HG02885 (cell line): ENCODE measurements around the gene TXNIP.
"Not testable (repeated sequence)": the region's sequence is repeated elsewhere in the genome, so short reads cannot be mapped to it uniquely, and the experiment has no call there.

Source experiments
- ATAC-seq: cut with Tn5 transposase; IDR thresholded peaks from one replicate; pipeline ENCODE4 v1.9.1; 2021; ENCODE audit warnings: mild to moderate bottlenecking; ENCODE audit not compliant: unreplicated experiment, poor library complexity

The TXNIP gene, protein sequence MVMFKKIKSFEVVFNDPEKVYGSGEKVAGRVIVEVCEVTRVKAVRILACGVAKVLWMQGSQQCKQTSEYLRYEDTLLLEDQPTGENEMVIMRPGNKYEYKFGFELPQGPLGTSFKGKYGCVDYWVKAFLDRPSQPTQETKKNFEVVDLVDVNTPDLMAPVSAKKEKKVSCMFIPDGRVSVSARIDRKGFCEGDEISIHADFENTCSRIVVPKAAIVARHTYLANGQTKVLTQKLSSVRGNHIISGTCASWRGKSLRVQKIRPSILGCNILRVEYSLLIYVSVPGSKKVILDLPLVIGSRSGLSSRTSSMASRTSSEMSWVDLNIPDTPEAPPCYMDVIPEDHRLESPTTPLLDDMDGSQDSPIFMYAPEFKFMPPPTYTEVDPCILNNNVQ

GRCh38 chr1:145996433-145997015 lies at the start of gene TXNIP:
Gene TXNIP, minus strand, starts transcription at chr1:145996579. Its CDS starts 313 bp downstream, at chr1:145996266.
- peak; percentile 95 for ATAC-seq

GRCh38 chr1:146039844-146040194 lies 43.4 kb upstream of the TXNIP start:
- no peak for ATAC-seq

- ATAC-seq, result peak; percentile 31
Observed at GRCh38 chr1:146036965-146037646, 40.7 kb upstream of the TXNIP start.

DNA sequence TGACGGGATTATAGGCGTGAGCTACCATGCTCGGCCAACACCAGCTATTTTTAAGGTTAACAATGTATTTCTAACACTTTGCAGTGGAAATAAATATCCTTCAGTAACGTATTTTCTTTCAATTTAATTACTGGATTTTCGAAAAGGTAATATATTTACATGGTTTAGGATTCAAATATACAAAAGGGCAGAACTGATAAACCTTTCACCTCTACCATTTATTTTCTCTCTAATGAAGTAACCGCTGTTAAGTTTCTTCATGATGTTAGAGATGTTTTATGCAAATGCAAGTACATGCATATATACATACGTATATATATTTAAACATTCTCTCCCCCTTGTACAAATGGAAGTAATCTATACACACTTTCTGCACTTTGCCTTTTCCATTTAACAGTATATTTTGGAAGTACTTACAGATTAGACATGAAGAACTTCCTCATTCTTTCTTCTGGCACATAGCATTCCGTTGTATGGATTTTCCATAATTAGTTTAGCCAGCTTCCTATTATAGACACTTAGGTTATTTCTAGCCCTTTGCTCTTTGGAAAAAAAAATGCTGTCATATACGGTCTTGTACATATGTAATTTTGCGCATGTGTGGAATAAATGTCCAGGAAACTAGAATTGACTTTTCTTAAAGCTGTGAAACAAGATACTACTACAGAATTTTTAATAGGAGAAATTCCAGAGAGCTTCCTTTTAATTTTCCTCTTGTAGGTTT lies 40.0 kb upstream of the TXNIP start:
- ATAC-seq, result no peak

DNA sequence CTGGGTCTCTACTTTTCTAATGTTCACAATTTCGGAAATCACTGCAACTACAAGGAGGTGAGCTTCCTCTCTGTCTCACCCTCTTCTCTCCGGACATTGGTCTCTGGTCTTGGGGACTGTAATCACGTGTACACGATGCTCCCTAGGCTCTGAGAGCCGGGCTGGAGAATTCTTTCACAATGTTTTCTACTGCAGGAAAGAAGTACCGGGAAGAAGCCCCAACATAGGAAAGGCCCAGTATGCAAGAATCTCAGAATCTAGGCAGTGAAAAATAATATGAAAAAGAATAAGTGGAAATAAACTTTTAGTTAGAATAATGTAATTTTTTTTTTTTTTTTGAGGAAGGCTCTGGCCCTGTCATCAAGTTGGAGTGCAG lies 38.7 kb upstream of the TXNIP start:
- no peak for ATAC-seq

GRCh38 chr1:146032631-146033219 lies 36.3 kb upstream of the TXNIP start:
- no peak for ATAC-seq

DNA sequence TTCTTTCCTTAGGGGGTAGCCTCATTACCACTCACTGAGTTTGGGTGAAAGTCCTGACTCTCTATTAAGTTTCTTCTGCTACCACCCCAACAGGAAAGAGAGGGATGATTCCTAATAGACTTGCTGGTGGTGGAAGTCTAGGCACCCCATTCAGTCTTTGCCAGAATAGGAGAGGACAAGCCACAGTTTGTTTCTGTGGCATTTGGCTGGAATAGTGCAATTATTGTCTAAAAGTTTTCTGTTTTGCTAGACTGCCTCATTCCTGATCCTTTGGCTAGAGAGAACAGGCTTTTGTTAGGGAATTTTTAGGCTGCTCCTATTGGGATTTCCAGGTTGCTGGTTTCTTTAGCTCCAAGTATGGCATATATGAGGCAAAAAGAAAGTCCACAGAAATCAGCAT lies 35.1 kb upstream of the TXNIP start:
- ATAC-seq, result no peak

GRCh38 chr1:146029117-146029516 lies 32.7 kb upstream of the TXNIP start:
- no peak for ATAC-seq

GRCh38 chr1:146026650-146027049 lies 30.3 kb upstream of the TXNIP start:
- not testable (repeated sequence) for ATAC-seq

DNA sequence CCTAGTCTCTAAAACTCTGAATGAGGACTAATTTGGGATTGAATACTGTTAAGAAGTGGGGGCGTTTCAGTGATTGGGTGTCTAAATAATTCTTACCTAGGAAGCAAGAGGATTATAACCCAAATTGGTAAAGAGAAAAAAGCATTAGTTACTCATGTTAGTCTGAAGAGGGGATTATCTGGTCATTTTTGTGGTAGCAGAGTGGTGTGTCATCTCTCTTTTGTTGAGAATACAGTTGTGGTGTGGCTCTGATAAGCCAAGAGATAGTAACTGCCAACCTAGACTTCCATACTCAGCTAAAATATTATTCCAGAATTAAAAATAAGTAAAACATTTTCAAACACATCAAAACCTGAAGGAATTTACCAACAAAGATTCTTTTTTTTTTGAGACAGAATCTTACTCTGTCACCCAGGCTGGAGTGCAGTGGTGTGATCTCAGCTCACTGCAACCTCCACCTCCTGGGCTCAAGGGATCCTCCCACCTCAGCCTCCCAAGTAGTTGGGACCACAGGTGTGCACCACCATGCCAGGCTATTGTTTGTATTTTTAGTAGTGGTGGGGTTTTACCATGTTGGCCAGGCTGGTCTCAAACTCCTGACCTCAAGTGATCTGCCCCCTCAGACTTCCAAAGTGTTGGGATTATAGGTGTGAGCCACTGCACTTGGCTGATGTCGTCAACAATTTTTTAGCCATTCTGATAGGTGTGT lies 29.6 kb upstream of the TXNIP start:
- not testable (repeated sequence) for ATAC-seq

DNA sequence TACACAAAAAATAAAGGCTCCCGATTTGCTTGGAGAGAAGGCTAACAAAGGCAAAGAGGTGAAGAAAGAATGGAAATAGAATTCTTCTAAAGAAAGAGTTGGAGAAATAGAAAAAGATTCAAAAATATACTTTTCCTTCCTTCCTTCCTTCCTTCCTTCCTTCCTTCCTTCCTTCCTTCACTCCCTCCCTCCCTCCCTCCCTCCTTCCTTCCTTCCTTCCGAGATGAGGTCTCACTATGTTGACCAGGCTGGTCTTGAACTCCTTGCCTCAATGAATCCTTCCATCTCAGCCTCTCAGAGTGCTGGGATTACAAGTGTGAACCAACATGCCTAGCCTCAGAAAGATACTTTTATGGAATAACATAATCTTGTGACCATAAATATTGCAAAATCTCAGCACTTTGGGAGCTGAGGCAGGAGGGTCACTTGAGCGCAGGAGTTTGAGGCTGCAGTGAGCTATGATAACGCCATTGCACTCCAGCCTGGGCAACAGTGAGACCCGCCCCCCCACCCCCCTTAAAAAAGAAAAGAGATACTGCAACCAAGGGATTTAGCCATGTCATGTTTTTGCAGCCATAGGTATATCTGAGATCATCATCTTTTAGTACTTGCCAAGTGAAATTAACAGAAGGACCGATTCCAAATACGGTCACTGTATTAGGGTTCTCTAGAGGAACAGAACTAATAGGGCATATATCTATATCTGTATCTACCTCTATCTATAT lies 26.2 kb upstream of the TXNIP start:
- no peak for ATAC-seq

DNA sequence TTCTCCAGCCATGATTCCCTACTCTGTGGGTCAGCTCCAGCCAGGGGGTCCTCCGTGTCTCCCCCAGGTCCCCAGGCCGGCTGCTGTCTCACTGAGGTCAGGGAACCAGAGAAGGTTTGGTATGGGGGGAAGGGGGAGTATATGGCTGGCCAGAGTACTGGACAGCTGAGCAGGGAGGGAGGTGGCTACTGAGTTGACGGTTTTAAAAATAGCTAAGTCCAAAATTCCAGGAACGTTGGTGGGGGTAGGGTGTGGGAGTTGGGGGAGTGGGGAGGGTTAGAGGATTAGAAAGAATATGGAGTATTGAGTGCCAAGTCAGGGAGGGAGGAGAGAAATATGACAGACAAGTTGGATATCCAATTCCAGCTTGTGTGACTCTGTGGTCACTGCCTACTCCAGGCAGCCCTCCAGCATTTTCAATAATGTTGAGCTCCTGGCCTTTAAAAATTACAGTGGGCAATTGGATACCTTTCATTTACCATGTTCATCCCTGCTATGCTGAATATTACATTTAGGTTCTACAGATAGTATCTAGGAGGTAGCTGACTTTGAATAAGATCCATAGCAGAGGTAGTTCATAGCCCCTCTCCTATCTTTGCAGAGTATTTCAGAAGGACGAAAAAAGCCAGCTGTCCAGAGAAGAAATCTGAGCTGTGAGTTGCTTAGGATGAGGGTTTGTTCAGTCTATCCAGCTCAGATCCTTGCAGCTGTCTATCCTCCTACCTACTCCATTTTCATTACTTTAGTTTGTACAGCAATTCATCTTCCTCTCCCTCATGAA lies 25.4 kb upstream of the TXNIP start, which contains the start of gene HJV:
Gene HJV (minus strand): TSS at position 114 of the 781 bp plus-strand sequence. CDS start 1,504 bp downstream, outside the sequence.
- ATAC-seq, result no peak

GRCh38 chr1:146021050-146021445 lies 24.7 kb upstream of the TXNIP start:
- ATAC-seq, result no peak

- no peak for ATAC-seq
Observed at GRCh38 chr1:146020058-146021049, 24.0 kb upstream of the TXNIP start.

DNA sequence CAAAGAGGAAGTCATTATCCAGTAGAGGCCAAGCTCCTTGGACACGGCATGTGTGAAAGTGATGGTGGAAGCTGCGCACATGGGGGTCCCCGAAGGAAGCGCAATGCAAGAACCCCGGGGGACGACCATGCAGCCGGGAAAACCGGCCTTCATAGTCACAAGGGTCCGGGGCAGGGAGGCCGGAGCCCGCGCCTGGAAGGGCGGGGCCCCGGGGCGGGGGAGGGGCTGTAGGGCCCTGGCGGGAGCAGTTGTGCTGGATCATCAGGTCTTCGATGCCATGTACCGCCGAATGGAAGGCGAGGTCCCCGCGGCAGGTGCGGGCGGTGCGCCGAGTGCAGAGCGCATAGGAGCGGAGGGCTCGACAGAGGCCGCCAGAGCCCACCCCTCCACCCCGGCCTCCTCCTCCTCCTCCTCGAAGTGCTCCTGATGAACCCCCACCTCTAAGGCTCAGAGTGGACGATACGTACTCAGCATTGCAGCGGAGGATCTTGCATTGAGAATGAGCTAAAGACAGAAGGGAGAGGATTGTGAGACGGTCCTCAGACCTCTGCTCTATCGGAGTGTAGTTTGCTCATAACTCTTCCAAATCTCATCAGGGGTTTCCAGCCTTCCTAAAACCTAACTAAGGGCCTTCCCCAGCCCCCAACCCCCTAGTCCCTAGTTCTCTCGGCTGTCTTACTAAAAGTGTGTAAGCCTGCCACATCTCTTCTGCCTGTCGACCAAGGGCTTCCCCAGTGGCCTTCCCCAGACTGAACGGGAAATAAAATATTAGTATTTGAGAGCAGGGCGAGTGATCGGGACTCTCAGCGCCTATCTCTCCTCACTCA lies 23.1 kb upstream of the TXNIP start:
- no peak for ATAC-seq

DNA sequence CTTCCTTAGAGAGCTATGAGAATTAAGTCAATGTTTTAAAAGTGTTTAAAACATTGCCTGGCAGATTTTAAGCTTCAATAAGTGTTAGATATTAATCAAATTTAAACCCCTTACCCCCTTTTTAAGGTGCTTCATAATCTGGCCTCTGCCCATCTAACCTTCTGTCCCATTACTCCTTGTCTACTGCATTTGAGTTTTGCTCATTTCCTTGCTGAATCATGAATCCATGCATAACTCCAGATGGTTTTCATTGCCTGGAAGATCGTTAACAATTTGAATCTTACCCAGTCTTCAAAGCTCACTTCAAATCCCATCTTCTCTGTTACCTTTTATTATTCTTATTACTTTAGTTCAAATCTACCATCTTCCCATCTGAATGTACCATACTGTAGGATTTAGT lies 20.5 kb upstream of the TXNIP start:
- ATAC-seq, result no peak
